DND-41 (cell line): ENCODE results near the gene MACO1.

ENCODE experiments used
- EZH2 ChIP-seq: IDR thresholded peaks from 3 replicates; pipeline ENCODE4 v1.6.1; 2012; ENCODE audit warnings: borderline replicate concordance, low read depth, mild to moderate bottlenecking, moderate library complexity, low read length, inconsistent platforms; ENCODE audit not compliant: severe bottlenecking
- TF ChIP-seq, protein P1 (sequence below): IDR thresholded peaks from 2 replicates; pipeline ENCODE4 v1.5.1; 2012; ENCODE audit warnings: borderline replicate concordance, low read length, moderate library complexity, mild to moderate bottlenecking; ENCODE audit not compliant: poor library complexity, severe bottlenecking; ENCODE audit errors: extremely low read depth

DNA sequence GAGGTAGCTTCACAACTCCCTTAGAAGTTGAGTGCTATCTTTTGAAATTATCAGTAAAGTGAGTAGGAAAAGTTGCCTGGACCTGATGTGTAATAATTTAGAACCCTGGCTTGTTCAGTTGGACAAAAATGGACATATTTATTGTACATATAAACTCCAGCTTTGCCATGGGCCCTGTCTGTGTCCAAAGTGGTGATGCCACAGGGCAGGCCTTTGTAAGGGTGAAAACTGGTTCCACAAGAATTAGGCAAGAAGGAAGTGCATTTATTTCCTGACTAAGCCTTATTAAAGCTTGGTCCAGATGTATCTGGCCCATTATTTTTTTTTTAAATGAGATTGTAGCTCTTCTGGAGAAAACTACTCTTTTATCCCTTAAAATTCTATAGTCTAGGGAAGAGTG, 47.9 kb downstream of the MACO1 start:
- TF ChIP-seq, protein P1, sequence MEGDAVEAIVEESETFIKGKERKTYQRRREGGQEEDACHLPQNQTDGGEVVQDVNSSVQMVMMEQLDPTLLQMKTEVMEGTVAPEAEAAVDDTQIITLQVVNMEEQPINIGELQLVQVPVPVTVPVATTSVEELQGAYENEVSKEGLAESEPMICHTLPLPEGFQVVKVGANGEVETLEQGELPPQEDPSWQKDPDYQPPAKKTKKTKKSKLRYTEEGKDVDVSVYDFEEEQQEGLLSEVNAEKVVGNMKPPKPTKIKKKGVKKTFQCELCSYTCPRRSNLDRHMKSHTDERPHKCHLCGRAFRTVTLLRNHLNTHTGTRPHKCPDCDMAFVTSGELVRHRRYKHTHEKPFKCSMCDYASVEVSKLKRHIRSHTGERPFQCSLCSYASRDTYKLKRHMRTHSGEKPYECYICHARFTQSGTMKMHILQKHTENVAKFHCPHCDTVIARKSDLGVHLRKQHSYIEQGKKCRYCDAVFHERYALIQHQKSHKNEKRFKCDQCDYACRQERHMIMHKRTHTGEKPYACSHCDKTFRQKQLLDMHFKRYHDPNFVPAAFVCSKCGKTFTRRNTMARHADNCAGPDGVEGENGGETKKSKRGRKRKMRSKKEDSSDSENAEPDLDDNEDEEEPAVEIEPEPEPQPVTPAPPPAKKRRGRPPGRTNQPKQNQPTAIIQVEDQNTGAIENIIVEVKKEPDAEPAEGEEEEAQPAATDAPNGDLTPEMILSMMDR = no peak
- TF ChIP-seq EZH2 = no peak
